ENCODE measurements around the gene SPEN.
"Not testable (repeated sequence)": the region's sequence is repeated elsewhere in the genome, so short reads cannot be mapped to it uniquely, and the experiment has no call there.

SPEN gene

DNA sequence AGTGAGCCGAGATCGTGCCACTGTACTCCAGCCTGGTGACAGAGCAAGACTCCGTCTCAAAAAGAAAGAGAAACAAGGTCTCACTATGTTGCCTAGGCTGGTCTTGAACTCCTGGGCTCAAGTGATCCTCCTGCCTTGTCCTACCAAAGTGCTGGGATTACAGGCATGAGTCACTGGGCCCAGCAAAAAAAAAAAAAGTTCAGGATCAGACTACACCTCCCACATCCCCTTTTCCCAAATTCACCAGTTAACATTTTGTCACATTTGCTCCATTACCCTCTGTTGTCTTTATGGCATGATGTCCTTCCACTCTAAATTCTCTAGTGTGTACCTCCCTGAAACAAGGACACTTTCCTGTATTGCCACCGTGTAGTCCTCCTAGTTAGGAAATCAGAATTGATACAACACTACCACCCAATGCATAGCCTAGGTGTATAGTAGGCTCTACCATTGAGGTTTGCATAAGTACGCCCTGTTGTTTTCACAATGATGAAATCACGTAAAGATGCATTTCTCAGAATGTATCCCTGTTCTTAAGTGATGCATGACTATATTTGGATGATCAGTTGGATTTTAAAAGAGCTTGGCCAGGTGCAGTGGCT is 10.7 kb downstream of the SPEN start:
- DNase-seq (ENCODE audit: low read depth): no peak

DNA sequence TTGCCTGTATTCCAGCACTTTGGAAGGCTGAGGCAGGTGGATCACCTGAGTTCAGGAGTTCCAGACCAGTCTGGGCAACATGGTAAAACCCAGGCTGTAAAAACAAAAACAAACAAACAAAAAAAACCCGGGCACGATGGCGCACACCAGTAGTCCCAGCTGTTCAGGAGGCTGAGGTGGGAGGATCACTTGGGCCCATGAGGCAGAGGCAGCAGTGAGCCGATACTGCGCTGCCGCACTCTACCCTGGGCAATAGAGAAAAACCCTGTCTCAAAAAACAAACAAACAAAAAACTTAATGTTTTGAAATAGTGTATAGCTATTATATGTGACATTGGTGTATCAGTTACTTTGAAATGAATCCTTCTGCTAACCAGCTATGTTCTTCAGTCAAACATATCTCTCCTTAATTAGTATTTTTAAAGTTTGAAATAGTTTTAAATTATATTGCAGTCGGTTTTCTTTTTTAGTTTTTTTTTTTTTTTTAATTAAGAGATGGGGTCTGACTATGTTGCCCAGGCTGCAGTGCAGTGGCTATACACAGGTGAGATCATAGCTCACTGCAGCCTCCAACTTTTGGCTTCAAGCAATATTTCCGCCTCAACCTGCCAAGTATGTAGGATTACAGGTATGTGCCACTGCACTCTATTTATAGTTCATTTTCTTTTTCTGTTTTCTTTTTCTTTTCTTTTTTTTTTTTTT is 11.3 kb downstream of the SPEN start:
- no peak for DNase-seq (ENCODE audit: low read depth)

DNA sequence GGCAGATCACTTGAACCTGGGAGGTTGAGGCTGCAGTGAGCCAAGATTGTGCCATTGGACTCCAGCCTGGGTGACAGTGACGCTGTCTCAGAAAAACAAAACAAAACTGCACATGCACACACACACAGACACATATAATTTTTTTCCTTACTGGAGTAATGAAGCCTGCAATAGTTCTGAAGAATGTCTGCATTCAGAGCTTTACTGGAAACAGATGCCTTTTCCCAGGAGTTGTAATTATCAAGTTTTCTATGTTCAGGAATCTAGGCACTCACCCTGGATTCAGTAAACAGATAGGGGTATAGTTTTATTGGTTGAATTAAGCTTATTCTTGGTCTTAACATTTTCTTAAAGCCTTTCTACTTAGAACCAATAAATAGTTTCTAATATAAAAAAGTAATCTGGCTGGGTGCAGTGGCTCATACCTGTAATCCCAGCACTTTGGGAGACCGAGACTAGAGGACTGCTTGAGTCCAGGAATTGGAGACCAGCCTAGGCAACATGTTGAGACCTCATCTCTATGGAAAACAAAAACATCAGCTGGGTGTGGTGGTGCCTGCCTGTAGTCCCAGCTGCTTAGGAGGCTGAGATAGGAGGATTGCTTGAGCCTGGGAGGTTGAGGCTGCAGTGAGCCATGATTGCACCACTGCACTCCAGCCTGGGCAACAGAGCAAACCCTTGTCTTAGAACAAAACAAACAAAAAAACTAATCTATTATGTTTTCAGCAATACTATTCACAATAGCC is 15.8 kb downstream of the SPEN start:
- DNase-seq (ENCODE audit: low read depth): no peak

DNA sequence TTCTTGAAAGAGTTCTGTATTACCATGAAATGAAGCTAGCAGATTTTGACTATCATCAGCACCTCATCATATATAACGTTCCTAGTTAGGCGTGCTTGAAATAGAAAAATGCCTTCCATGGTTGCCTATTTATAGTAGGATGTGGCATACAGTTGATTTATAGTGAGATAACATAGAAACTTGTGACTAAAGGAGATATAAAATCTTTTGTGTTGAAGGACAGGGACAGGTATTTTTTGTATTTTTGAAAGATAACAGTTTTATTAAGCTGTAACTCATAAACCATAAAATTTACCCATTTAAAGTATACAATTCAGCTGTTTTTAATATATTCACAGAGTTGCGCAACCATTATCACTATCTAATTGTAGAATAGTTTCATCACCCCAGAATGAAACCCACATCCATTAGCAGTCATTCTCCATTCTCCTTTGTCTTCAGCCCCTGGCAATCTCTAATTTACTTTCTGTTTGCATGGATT is 19.3 kb downstream of the SPEN start:
- DNase-seq (ENCODE audit: low read depth): no peak

DNA sequence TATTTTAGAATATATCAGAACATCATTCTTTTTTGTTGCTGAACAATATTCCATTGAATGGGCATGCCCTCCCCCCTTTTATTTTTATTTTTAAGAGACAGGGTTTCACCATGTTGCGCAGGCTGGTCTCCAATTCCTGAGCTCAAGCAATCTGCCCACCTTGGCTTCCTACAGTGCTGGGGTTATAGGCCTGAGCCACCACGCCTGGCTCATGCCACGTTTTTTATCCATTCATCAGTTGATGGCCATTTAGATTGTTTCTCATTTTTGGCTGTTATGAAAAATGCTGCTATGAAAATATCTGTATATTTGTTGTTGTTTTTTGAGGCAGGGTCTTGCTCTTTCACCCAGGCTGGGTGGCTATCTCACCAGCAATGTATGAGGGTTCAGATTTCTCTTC is 19.8 kb downstream of the SPEN start:
- no peak for DNase-seq (ENCODE audit: low read depth)

DNA sequence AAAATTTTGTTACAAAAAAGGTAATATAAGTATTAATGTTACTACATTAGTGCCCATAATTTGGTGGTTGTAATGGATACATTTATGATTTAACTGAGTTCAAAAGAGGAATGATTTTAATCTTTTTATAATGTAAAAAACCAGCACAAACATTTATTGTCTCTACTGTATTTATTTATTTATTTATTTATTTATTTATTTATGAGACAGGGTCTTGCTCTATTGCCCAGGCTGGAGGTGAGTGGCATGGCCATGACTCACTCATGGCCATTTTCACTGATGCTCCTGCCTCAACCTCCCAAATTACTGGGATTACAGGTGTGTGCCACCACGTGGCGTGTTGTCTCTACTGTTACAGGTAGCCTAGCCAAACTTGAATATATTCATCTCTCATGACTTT is 21.9 kb downstream of the SPEN start:
- DNase-seq (ENCODE audit: low read depth): no peak

DNA sequence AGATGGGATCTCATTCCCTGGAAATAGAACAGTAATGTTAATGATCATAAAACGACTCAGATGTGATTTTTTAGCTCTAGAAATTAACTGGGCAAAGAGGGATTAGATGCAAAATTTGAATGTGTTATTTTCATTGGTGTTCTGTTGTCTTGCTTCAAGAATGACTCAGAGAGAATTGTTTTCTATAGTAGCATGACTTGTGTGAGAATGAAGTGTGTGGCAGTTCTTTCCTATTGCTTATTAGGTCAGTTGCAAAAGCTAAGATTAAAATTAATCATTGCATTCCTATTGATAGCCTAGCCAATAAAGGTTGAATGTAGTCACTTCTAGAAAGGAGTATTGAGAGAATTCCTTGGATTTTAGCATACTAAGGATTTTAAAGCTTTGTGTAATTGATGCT is 22.9 kb downstream of the SPEN start:
- DNase-seq (ENCODE audit: low read depth): no peak

DNA sequence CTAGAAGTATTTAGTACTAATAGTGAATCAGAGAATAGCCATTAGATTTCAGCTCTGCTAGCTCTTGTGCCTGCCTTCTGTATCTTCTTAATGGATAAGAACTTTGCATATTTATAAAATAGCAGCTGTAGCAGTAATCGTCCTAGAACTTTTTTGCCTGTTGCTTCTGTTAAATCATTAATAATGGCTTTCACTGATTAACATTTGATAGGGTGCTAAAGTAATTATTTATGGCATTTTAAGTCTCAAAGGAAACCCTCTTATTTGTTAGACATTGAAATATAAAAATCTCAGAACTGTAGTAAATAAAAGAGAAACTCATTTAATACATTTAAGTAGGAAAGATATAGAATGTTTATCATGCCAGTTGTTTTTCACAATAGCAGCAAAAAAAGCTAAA is 27.0 kb downstream of the SPEN start:
- DNase-seq (ENCODE audit: low read depth): no peak

DNA sequence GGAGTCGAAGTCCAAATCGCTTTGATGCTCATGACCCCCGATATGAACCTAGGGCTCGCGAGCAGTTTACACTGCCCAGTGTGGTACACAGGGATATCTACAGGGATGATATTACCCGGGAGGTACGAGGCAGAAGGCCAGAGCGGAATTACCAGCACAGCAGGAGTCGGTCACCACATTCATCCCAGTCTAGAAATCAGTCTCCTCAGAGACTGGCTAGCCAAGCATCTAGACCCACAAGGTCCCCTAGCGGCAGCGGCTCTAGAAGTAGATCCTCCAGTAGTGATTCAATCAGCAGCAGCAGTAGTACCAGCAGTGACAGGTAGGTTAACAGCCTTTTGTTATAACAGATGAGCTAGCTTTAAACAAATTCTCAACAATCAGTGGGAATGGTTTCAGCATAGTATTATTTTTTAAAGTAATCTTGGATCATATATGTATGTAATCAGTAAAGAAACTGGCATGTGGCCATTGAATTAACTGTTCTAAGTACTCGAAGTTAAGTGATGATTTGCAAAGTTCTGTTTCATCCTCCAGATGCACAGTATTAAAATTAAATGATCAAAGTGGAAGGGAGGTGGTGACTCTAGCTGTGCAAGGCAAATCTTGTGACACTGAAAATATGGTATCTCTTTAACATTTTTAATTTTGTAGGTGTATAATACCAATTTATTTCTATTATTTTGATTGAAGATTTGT is 29.0 kb downstream of the SPEN start:
- no peak for DNase-seq (ENCODE audit: low read depth)

DNA sequence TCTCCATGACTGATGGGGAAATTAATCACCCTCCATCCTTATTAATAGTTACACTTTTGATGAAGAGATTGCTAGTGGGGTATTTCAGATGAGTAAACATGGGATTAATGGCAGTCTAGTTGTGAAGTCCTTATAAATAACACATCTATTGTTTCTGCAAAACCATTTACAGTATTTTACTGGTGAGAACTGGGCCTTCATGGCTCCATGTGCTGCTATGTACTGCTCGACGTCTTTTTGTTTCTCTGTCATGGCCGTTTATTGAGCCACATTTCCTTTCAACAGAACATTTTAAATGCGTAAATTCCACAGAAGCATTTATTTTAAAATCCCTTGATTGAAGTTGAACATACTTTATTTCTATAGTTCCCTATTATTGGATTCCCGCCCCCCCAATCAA is 34.5 kb downstream of the SPEN start:
- no peak for DNase-seq (ENCODE audit: low read depth)

DNA sequence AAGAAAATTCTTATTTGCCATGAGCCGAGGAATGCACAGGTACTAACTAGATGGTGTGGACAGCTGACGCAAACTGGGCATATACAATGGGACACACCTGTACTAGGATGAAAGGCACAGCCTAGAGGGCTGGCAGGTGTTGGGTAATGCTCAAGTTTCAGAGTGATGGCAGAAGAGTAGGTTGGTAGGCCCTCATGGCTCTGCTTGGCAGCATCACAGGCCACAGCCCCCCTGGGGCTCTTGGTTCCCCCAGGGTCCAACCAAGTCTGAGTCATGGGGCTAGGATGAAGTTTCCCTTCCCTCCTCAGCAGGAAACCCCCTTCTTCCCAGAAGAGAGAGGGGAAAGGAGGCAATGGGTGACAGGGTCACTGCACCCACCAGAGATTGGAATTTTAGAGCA is 35.2 kb downstream of the SPEN start:
- no peak for DNase-seq (ENCODE audit: low read depth)

DNA sequence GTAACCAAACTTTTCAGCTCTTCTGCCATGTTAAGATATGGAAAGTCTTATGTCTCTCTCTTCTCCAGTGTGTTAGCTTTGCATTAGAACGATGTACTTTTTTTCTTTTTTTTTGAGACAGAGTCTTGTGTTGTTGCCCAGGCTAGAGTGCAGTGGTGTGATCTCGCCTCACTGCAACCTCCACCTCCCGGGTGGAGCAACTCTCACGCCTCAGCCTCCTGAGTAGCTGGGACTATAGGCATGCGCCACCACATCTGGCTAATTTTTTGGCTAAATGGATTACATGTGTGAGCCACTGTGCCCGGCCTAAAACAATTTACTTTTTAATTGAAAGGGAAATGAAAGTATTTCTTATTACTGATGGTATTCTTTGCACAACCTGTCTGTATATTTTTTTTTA is 35.8 kb downstream of the SPEN start:
- DNase-seq (ENCODE audit: low read depth): no peak

DNA sequence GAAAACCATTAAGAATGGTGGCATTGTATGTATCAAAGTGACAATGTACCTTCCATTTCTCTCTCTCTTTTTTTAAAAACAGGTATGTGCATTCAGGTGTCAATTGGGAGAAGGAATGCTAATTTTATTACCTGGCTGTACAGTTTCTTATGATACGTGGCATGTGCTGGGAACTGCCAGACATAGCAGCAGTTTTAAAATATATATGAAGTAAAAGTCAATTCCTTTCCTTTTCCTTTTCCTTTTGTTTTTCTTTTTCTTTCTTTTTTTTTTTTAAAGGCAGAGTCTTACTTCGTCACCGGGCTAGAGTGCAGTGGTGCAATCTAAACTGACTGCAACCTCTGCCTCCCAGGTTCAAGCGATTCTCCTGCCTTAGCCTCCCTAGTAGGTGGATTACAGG is 37.0 kb downstream of the SPEN start:
- no peak for DNase-seq (ENCODE audit: low read depth)

DNA sequence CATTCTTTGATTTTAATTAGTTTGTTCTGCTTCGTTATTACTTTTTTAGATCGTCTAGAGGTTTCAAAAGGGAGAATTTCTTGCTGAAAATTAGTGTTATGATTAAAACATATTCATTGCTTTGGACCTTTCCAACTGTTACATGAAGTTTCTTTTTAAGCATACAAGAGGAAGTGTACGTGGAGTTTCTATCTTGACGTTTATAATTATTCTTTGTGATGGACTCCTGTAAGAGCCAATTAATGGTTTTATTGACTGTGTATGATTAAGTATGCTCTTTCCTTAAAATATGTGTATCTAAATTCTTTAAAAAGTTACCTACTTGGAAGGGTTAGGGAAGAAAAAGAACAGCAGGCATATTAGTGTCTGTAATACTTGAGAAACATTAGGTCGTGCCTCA is 37.8 kb downstream of the SPEN start:
- no peak for DNase-seq (ENCODE audit: low read depth)

DNA sequence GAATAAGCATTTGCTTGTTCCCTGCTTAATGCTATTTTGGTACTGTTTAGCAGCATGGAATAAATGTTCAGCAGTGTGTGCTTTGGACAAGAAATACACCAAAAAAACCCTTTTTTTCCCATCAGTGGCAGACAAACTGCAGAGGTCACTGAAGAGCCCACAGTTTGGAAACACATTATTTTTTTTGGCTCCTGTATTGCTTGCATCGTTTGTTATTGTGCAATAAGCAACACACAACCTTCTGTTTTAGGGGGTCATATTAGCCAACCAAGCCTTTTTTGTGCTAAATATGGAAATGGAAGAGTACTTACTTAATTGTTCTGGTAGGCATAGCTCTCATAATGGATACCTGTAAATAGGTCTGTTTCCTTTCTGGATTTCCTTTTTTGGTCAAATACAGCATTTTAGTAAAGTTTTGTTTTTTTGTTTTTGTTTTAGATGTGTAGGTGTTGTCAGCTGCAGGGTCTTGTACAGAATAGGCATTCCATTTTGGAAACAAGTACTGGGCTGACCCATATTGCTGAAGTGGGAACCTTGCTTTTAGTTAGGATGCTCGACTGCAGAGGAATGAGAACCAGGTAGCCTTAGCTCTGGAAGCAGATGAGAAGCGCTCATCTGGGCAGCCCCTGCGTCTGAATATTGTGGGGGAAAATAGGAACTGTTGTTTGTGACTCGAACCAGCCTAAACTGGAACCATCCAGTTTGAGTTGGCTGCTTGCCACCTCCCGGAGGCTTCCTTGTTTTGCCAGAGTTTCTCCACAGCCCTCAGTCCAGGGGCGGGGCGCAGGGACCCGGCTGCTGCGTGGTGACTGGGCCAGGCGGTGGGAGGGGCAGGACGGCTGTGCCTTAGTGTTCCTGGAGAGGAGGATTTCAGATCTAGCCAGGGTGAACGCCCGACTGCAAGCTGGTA is 38.4 kb downstream of the SPEN start:
- DNase-seq (ENCODE audit: low read depth): peak; percentile 56

DNA sequence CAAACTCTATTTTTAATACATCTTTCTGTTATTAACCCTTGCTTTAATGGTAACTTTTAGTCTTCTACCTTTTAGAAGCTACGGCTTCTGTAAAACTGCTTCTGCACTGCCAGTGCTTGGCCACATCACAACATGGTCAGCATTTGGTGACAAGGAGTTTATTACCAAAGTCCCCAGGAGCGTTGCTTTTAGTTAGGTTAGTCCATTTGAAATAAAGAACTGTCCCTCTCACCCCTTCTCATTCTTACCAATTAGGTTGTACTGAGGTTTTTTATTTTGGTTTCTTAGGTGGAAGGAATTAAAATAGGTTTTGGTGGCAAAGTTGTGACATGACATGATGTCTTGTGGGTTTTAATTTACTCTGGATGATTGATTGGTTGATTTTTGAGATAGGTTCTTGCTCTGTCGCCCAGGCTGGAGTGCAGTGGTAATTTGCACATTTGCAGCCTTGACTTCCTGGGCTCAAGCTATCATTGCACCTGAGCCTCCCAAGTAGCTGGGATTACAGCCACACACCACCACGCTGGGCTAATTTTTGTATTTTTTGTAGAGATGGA is 39.2 kb downstream of the SPEN start:
- no peak for DNase-seq (ENCODE audit: low read depth)

DNA sequence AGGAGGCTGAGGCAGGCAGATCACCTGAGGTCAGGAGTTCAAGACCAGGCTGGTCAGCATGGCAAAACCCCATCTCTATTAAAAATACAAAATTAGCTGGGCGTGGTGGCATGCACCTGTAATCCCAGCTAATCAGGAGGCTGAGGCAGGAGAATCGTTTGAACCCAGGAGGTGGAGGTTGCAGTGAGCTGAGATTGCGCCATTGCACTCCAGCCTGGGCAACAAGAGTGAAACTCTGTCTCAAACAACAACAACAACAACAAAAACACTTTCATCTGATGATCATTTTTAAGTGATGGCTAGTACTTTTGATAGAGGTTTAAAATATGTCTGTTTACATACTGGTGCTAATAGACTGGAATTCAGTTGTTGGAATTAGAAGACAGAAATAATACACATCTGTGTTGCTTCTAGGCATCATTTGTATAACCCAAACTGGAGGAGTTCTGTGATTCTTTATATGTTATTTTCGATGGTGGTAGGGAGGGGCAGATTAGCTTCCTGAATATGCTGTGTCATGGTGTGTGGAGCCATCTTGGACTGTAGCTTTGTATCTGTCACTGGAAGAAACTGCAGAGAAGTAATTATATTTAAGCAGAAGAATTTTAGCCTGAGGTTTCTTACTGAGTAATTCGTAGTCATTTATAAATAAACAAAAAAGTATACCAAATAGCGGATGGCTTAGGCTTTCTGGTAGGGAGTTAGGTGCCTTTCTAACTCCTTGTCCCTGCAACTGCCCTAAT is 45.5 kb downstream of the SPEN start:
- DNase-seq (ENCODE audit: low read depth): not testable (repeated sequence)

DNA sequence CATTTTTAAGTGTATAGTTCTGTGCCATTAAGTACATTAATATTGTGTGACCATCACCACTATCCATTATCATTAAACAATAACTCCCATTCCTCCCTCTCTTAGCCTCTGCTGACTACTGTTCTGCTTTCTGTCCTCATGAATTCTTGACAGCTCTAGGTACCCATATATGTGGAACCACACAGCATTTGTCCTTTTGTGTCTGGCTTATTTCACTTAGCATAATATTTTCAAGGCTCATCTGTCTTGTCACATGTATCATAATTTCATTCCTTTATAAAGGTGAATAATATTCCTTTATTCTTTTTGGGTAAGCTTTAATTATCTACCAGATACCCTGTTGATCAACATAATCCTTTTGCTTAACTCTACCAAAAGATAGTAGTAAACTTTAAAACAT is 47.7 kb downstream of the SPEN start:
- DNase-seq (ENCODE audit: low read depth): no peak

DNA sequence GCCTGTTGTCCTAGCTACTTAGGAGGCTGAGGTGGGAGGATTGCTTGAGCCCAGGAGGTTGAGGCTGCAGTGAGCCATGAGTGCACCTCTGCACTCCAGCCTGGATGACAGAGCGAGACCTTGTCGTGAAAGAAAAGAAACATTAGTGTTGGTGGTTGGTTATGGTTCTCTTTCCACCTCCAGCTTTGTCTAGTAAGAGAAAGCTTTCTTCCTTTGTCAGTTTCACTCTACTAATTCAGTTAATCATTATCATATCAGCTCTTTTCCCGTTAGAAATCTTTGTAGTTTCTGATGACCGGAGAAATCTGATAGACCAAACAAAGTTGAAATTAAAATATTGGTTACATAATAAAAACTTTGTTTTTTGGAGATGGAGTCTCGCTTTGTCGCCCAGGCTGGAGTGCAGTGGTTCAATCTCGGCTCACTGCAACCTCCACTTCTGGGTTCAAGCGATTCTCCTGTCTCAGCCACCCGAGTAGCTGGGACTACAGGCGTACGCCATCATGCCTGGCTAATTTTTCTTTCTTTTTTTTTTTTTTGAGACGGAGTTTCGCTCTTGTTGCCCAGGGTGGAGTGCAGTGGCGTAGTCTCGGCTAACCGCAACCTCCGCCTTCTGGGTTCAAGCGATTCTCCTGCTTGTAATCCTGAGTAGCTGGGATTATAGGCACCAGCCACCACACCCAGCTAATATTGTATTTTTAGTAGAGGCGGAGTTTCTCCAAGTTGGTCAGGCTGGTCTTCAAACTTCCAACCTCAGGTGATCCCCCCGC is 49.5 kb downstream of the SPEN start:
- not testable (repeated sequence) for DNase-seq (ENCODE audit: low read depth)

DNA sequence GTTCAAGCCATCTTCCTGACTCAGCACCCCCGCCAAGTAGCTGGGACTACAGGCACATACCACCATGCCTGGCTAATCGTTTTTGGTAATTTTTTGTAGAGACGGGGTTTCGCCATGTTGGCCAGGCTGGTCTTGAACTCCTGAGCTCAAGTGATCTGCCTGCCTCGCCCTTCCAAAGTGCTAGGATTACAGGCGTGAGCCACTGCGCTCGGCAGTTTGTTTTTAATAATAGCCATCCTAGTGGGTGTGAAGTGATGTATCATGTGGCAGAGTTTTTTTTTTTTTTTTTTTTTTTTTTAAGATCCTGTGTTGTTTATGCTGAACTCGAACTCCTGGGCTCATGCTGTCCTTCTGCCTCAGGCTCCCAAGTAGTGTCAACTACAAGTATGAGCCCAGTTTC is 51.8 kb downstream of the SPEN start:
- DNase-seq (ENCODE audit: low read depth): no peak

Measured in HS-5 (cell line).